ENCODE measurements around the gene MYO1A.

Gene MYO1A

GRCh38 chr12:57000393-57000792, 49.5 kb downstream of the MYO1A start:
- peaks cover 0 to 21% (median 15%) of the 10 kb centered on the region in 4 donors for H3K4me1 ChIP-seq
- peaks cover 25 to 95% (median 41%) of the 10 kb centered on the region in 3 donors for H3K36me3 ChIP-seq
- DNase-seq, result no peak
- H3K4me3 ChIP-seq, result no peak overlapping the region
- no peaks in the 10 kb centered on the region for H3K27me3 ChIP-seq
- no peak overlapping the region for H3K27ac ChIP-seq
- intact Hi-C loops (cut with DNase I; ENCODE audit: low total_unique reads), result no loop called here
- no peak for TF ChIP-seq CTCF (IDR thresholded peaks at IDR 0.05)
- no peaks in the 10 kb centered on the region for H3K9me3 ChIP-seq

- TF ChIP-seq CTCF (IDR thresholded peaks at IDR 0.05), result no peak
- H3K4me3 ChIP-seq, result no peak overlapping the region
- no peaks in the 10 kb centered on the region for H3K9me3 ChIP-seq
- intact Hi-C loops (cut with DNase I; ENCODE audit: low total_unique reads), result no loop called here
- H3K4me1 ChIP-seq, result peaks cover 0 to 15% (median 8%) of the 10 kb centered on the region in 4 donors
- H3K36me3 ChIP-seq, result peaks cover 24 to 100% (median 43%) of the 10 kb centered on the region in 3 donors
- H3K27ac ChIP-seq, result no peak overlapping the region
- no peaks in the 10 kb centered on the region for H3K27me3 ChIP-seq
- DNase-seq, result no peak
These were observed 50.5 kb downstream of the MYO1A start for GRCh38 chr12:56999456-56999855.

- no peak overlapping the region for H3K27ac ChIP-seq
- intact Hi-C loops (cut with DNase I; ENCODE audit: low total_unique reads), result no loop called here
- H3K36me3 ChIP-seq, result peaks cover 19 to 97% (median 38%) of the 10 kb centered on the region in 3 donors
- no peaks in the 10 kb centered on the region for H3K9me3 ChIP-seq
- peaks cover 0 to 15% (median 8%) of the 10 kb centered on the region in 4 donors for H3K4me1 ChIP-seq
- no peak overlapping the region for H3K4me3 ChIP-seq
- H3K27me3 ChIP-seq, result no peaks in the 10 kb centered on the region
- no peak for TF ChIP-seq CTCF (IDR thresholded peaks at IDR 0.05)
- no peak for DNase-seq
These were observed 50.9 kb downstream of the MYO1A start for GRCh38 chr12:56998981-56999380.

- DNase-seq, result no peak
- TF ChIP-seq CTCF (IDR thresholded peaks at IDR 0.05), result no peak
- H3K9me3 ChIP-seq, result no peaks in the 10 kb centered on the region
- intact Hi-C loops (cut with DNase I; ENCODE audit: low total_unique reads), result no loop called here
- peaks cover 0 to 15% (median 8%) of the 10 kb centered on the region in 4 donors for H3K4me1 ChIP-seq
- no peak overlapping the region for H3K27ac ChIP-seq
- H3K36me3 ChIP-seq, result peaks cover 12 to 90% (median 32%) of the 10 kb centered on the region in 3 donors
- H3K4me3 ChIP-seq, result no peak overlapping the region
- H3K27me3 ChIP-seq, result no peaks in the 10 kb centered on the region
These were observed 51.6 kb downstream of the MYO1A start for GRCh38 chr12:56998316-56998715.

- Histone ChIP-seq H3K4me3 (no peak overlapping the region), H3K36me3 (peaks cover 0 to 77% (median 18%) of the 10 kb centered on the region in 3 donors), H3K4me1 (peaks cover 0 to 10% (median 7%) of the 10 kb centered on the region in 4 donors), H3K9me3 (no peaks in the 10 kb centered on the region), H3K27me3 (no peaks in the 10 kb centered on the region), H3K27ac (no peak overlapping the region)
- intact Hi-C loops (cut with DNase I; ENCODE audit: low total_unique reads), result no loop called here
- DNase-seq, result no peak
- TF ChIP-seq CTCF (IDR thresholded peaks at IDR 0.05), result no peak
These were observed 53.0 kb downstream of the MYO1A start for GRCh38 chr12:56996793-56997545.

Data from tibial artery (tissue), 4 donors.